Endodermal cell (in vitro differentiated cells): ENCODE data around the gene KPNA4. TPM values are rescaled to one million over a fixed set of nuclear protein-coding genes. Genes with fewer than 3 reads are reported as not detected.

ENCODE experiments used
- DNase-seq: peaks from one replicate; pipeline ENCODE4 v3.0.0-alpha.2; 2017
- H3K27ac ChIP-seq: 2 replicates; pipeline ENCODE4 v1.5.1; 2013; ENCODE audit warnings: mild to moderate bottlenecking, low read depth, low read length, moderate library complexity
- H3K27me3 ChIP-seq: 2 replicates; pipeline ENCODE4 v1.6.1; 2013; ENCODE audit warnings: mild to moderate bottlenecking, low read length, moderate library complexity; ENCODE audit not compliant: insufficient read depth, control insufficient read depth, poor library complexity, severe bottlenecking
- H3K36me3 ChIP-seq: 2 replicates; pipeline ENCODE4 v1.7.0; 2013; ENCODE audit warnings: mild to moderate bottlenecking, low read length, moderate library complexity; ENCODE audit not compliant: control insufficient read depth, insufficient read depth
- H3K4me1 ChIP-seq: one replicate; pipeline ENCODE4 v1.7.0; 2013; ENCODE audit warnings: low read length; ENCODE audit not compliant: control insufficient read depth, insufficient read depth
- H3K4me3 ChIP-seq: 2 replicates; pipeline ENCODE4 v1.5.1; 2013; ENCODE audit warnings: mild to moderate bottlenecking, low read length, moderate library complexity
- H3K9ac ChIP-seq: 2 replicates; pipeline ENCODE4 v1.6.1; 2013; ENCODE audit warnings: mild to moderate bottlenecking, low read length, moderate library complexity; ENCODE audit not compliant: poor library complexity, severe bottlenecking; ENCODE audit errors: extremely low read depth
- H3K9me3 ChIP-seq: 2 replicates; pipeline ENCODE4 v1.6.1; 2013; ENCODE audit warnings: mild to moderate bottlenecking, low read length, moderate library complexity; ENCODE audit not compliant: control insufficient read depth
- H3K27ac Mint-ChIP-seq: 2 replicates; pipeline ENCODE4 v1.8.0; 2020; ENCODE audit warnings: mixed read lengths
- H3K27me3 Mint-ChIP-seq: 2 replicates; pipeline ENCODE4 v1.8.0; 2021; ENCODE audit warnings: mild to moderate bottlenecking, mixed read lengths; ENCODE audit not compliant: insufficient read depth
- H3K36me3 Mint-ChIP-seq: 2 replicates; pipeline ENCODE4 v1.8.0; 2020; ENCODE audit warnings: low read depth, mixed read lengths
- H3K4me1 Mint-ChIP-seq: 2 replicates; pipeline ENCODE4 v1.8.0; 2020; ENCODE audit warnings: mixed read lengths
- H3K4me3 Mint-ChIP-seq: 2 replicates; pipeline ENCODE4 v1.8.0; 2020; ENCODE audit warnings: mild to moderate bottlenecking, moderate library complexity, mixed read lengths
- H3K9me3 Mint-ChIP-seq: 2 replicates; pipeline ENCODE4 v1.8.0; 2020; ENCODE audit warnings: mild to moderate bottlenecking, mixed read lengths
- CTCF ChIP-seq: fragments of 200-600 bp; sonication (generic); conservative IDR thresholded peaks from 2 replicates; pipeline ENCODE4 v1.5.0; 2021; ENCODE audit warnings: antibody characterized with exemption, mild to moderate bottlenecking
- WGBS, 2 experiments: methylation state at CpG; one replicate each; pipeline versions ENCODE4 v1.1.5 to v1.1.7; 2013; ENCODE audit warnings: missing lambda C conversion rate in 2 of 2, mixed read lengths in 1 of 2; ENCODE audit not compliant: insufficient coverage in 1 of 2, insufficient read length in 1 of 2; 5-methylcytosine and 5-hydroxymethylcytosine counted together
- total RNA-seq, 2 donors: library from RNA; stranded (reverse); fragmentation: NEBNext Ultra II Directional in 1 of 2; extraction: Animal tissue kit (Norgen Biotek cat#: 25700) in 1 of 2; gene quantifications; 2 replicates in 1 of 2; 3 replicates in 1 of 2; pipeline ENCODE4 v1.2.1, GENCODE V29; 2021

KPNA4 gene
- total RNA-seq, 2 donors from 2014 or later, result 65.2 to 73.0 TPM

DNA sequence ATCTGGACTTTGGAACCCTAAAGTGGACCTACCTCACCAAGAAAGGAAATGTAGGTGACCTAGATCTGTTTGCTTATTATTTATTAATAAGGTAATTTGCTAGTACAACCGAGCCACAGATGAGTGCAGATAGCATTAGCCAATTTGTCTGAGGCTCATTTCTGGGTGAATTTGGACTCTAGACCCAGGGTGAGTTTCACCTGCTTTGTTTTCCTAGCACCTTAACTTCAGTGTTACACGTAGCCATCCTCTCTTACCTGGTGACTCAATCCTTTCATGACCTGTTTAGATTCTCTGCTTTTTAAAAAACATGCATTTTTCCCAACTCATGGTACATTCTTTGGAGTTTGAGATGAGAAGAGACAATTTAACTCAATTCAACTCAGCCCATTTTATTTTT is 33.5 kb upstream of the KPNA4 start:
- Histone ChIP-seq H3K27ac (no peak overlapping the region), H3K9ac (no peak overlapping the region), H3K4me3 (no peak overlapping the region), H3K4me1 (no peaks in the 10 kb centered on the region), H3K9me3 (no peaks in the 10 kb centered on the region), H3K27me3 (peaks cover 75% of the 10 kb centered on the region), H3K36me3 (no peaks in the 10 kb centered on the region)
- Mint-ChIP-seq H3K4me1 (peaks cover 13% of the 10 kb centered on the region), H3K27me3 (peaks cover 67% of the 10 kb centered on the region), H3K27ac (no peak overlapping the region), H3K9me3 (no peaks in the 10 kb centered on the region), H3K36me3 (no peaks in the 10 kb centered on the region), H3K4me3 (no peak overlapping the region)
- DNase-seq, result no peak
- no peak for TF ChIP-seq CTCF
- WGBS, 2 experiments, result 85 to 92% methylated on average over 1 to 2 of the region's 2 CpGs

DNA sequence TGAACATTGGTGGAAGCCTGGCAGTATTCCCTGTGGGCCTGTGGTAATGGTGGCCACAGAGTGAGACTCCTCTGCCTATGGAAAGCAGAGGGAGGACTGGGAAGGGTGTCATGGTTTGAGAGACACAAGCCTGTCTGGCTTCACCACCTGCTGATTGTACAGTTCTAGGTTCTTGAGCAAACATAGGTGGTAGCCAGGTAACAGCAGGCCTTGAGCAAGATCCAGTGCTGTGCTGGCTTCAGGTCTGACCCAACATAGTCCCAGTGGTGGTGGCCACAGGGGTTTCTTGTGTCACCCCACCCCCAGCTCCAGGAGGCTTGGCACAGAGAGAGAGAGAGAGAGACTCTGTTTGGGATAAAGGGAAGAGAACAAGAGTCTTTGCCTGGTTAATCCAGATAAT is 22.7 kb upstream of the KPNA4 start:
- Mint-ChIP-seq H3K4me3 (no peak overlapping the region), H3K36me3 (no peaks in the 10 kb centered on the region), H3K27me3 (peaks cover 67% of the 10 kb centered on the region), H3K27ac (no peak overlapping the region), H3K4me1 (peaks cover 7% of the 10 kb centered on the region), H3K9me3 (no peaks in the 10 kb centered on the region)
- TF ChIP-seq CTCF, result no peak
- Histone ChIP-seq H3K4me3 (no peak overlapping the region), H3K27me3 (peaks cover 36% of the 10 kb centered on the region), H3K4me1 (no peaks in the 10 kb centered on the region), H3K36me3 (no peaks in the 10 kb centered on the region), H3K9ac (no peak overlapping the region), H3K9me3 (peaks cover 7% of the 10 kb centered on the region), H3K27ac (no peak overlapping the region)
- DNase-seq, result no peak

- H3K4me1 ChIP-seq, result no peaks in the 10 kb centered on the region
- no peaks in the 10 kb centered on the region for H3K36me3 ChIP-seq
- Mint-ChIP-seq H3K36me3 (no peaks in the 10 kb centered on the region), H3K4me1 (peaks cover 7% of the 10 kb centered on the region), H3K27ac (no peak overlapping the region), H3K4me3 (no peak overlapping the region), H3K9me3 (no peaks in the 10 kb centered on the region), H3K27me3 (peaks cover 58% of the 10 kb centered on the region)
- 87% methylated on average over 1 of the region's 1 CpG; no CpG with 5 or more reads in 1 of the 2 experiments for WGBS, 2 experiments
- H3K9me3 ChIP-seq, result peaks cover 7% of the 10 kb centered on the region
- no peak overlapping the region for H3K27ac ChIP-seq
- H3K4me3 ChIP-seq, result no peak overlapping the region
- no peak overlapping the region for H3K9ac ChIP-seq
- DNase-seq, result no peak
- peaks cover 27% of the 10 kb centered on the region for H3K27me3 ChIP-seq
- TF ChIP-seq CTCF, result no peak
Observed at GRCh38 chr3:160587105-160587504, 21.7 kb upstream of the KPNA4 start.
